Neural cell (in vitro differentiated cells): ENCODE results near the gene C7. TPM values are rescaled to one million over a fixed set of nuclear protein-coding genes. Genes with fewer than 3 reads are reported as not detected.

ENCODE experiments used
- H2AFZ ChIP-seq: fragments of 200-600, 300-800 bp; sonication (generic), shearing (Covaris generic); 2 replicates; pipeline ENCODE4 v1.6.0; 2014; ENCODE audit warnings: low read depth, mild to moderate bottlenecking, antibody characterized with exemption, low read length, moderate library complexity
- H3F3A ChIP-seq: fragments of 200-600 bp; shearing (Covaris generic); 2 replicates; pipeline ENCODE4 v1.6.1; 2016; ENCODE audit warnings: mild to moderate bottlenecking, moderate library complexity, mixed read lengths, antibody characterized with exemption, low read length; ENCODE audit not compliant: insufficient read depth, poor library complexity, severe bottlenecking
- H3K27ac ChIP-seq: fragments of 200-600, 300-800 bp; sonication (generic), shearing (Covaris generic); 2 replicates; pipeline ENCODE4 v1.5.1; 2014; ENCODE audit warnings: mild to moderate bottlenecking, low read length, moderate library complexity
- H3K27me3 ChIP-seq: fragments of 300-800, 200-600 bp; sonication (generic), shearing (Covaris generic); 2 replicates; pipeline ENCODE4 v1.6.0; 2014; ENCODE audit warnings: mild to moderate bottlenecking, low read depth, low read length, moderate library complexity; ENCODE audit not compliant: insufficient read depth
- H3K36me3 ChIP-seq: fragments of 300-800, 200-600 bp; sonication (generic), shearing (Covaris generic); 2 replicates; pipeline ENCODE4 v1.5.1; 2014; ENCODE audit warnings: mild to moderate bottlenecking, antibody characterized with exemption, low read length, moderate library complexity; ENCODE audit not compliant: insufficient read depth
- H3K4me2 ChIP-seq: fragments of 300-800, 200-600 bp; sonication (generic), shearing (Covaris generic); 2 replicates; pipeline ENCODE4 v1.6.0; 2014; ENCODE audit warnings: mild to moderate bottlenecking, low read length
- H3K4me3 ChIP-seq: fragments of 300-800, 200-600 bp; sonication (generic), shearing (Covaris generic); 2 replicates; pipeline ENCODE4 v1.5.1; 2014; ENCODE audit warnings: mild to moderate bottlenecking, low read length, moderate library complexity
- H3K79me2 ChIP-seq: fragments of 200-600 bp; shearing (Covaris generic); replicated peaks from 2 replicates; pipeline ENCODE4 v1.6.0; 2014; ENCODE audit warnings: mild to moderate bottlenecking, low read length, moderate library complexity; ENCODE audit not compliant: insufficient read depth
- H3K9ac ChIP-seq: fragments of 300-800, 200-600 bp; sonication (generic), shearing (Covaris generic); 2 replicates; pipeline ENCODE4 v1.6.1; 2016; ENCODE audit warnings: mild to moderate bottlenecking, low read length, mixed read lengths
- H3K9me2 ChIP-seq: fragments of 200-600 bp; shearing (Covaris generic); 2 replicates; pipeline ENCODE4 v1.6.1; 2016; ENCODE audit warnings: mild to moderate bottlenecking, low read length, mixed read lengths; ENCODE audit not compliant: insufficient read depth
- H3K9me3 ChIP-seq: fragments of 200-600, 300-800 bp; sonication (generic), shearing (Covaris generic); 2 replicates; pipeline ENCODE4 v1.6.1; 2016; ENCODE audit warnings: mild to moderate bottlenecking, mixed run types, low read length, moderate library complexity, mixed read lengths
- H4K20me1 ChIP-seq: fragments of 200-600 bp; shearing (Covaris generic); 2 replicates; pipeline ENCODE4 v1.6.1; 2016; ENCODE audit warnings: mild to moderate bottlenecking, mixed run types; ENCODE audit not compliant: insufficient read depth
- CTCF ChIP-seq: fragments of 450-650 bp; IDR thresholded peaks from 2 replicates; pipeline ENCODE4 v1.5.1; 2014; ENCODE audit warnings: antibody characterized with exemption, mild to moderate bottlenecking, moderate library complexity; ENCODE audit not compliant: poor library complexity, severe bottlenecking
- EP300 ChIP-seq: fragments of 450-650 bp; conservative IDR thresholded peaks from 2 replicates; pipeline ENCODE4 v1.6.1; 2014; ENCODE audit warnings: antibody characterized with exemption, mild to moderate bottlenecking, moderate library complexity; ENCODE audit not compliant: poor library complexity, severe bottlenecking
- EZH2 ChIP-seq: fragments of 200-600, 300-800 bp; shearing (Covaris generic), sonication (generic); IDR thresholded peaks from 2 replicates; pipeline ENCODE4 v1.6.1; 2014; ENCODE audit warnings: antibody characterized with exemption, low read length, borderline replicate concordance, mild to moderate bottlenecking; ENCODE audit not compliant: insufficient read depth, poor library complexity, severe bottlenecking
- MXI1 ChIP-seq: fragments of 450-650 bp; conservative IDR thresholded peaks from 2 replicates; pipeline ENCODE4 v1.6.1; 2014; ENCODE audit warnings: antibody characterized with exemption, mild to moderate bottlenecking; ENCODE audit not compliant: poor library complexity, severe bottlenecking
- POLR2AphosphoS5 ChIP-seq: IDR thresholded peaks from 2 replicates; pipeline ENCODE4 v1.6.1; 2012
- RAD21 ChIP-seq: fragments of 450-650 bp; conservative IDR thresholded peaks from 2 replicates; pipeline ENCODE4 v1.6.1; 2014; ENCODE audit warnings: antibody characterized with exemption, mild to moderate bottlenecking, moderate library complexity
- REST ChIP-seq: IDR thresholded peaks from 2 replicates; pipeline ENCODE4 v1.6.1; 2012; ENCODE audit warnings: borderline replicate concordance
- SMC3 ChIP-seq: fragments of 450-650 bp; conservative IDR thresholded peaks from 2 replicates; pipeline ENCODE4 v1.6.1; 2014; ENCODE audit warnings: antibody characterized with exemption, mild to moderate bottlenecking, moderate library complexity; ENCODE audit not compliant: poor library complexity
- TAF1 ChIP-seq: IDR thresholded peaks from 2 replicates; pipeline ENCODE4 v1.6.1; 2012; ENCODE audit warnings: low read depth
- polyA plus RNA-seq: library from polyadenylated mRNA; depleted of rRNA; stranded (reverse); fragments of >200 nt; gene quantifications from 2 replicates; pipeline ENCODE4 v1.2.3, GENCODE V29; 2014

Gene C7
- polyA plus RNA-seq, 1 donor from 2014 or later, result not detected

DNA sequence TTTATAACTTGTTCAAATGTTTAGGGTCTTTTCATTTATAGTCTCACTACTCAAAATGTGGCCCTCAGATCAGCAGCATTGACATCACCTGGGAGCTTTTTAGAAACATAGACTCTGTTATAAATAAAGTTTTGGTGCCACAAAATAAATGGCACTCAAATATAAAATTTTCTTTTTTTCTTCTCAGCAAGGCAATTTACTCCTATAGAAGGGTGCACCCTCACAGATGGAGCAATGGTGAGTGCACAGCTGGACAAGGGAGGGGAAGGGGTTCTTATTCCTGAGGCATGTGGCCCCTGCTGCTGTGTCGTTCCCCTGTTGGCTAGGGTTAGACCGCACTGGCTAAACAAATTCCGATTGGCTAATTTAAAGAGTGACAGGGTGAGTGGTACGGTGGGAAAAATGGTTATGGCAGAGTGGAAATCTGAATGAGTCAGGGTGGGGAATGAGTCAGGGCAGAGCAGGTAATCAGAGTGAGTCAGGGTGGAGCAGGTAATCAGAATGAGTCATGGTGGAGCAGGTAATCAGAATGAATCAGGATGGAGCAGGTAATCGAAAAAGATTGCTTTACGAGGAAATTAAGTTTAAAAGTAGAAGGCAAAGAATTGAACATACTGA, 31.8 kb upstream of the C7 start:
- no peak for TF ChIP-seq SMC3
- TF ChIP-seq REST, result no peak
- Histone ChIP-seq H4K20me1 (no peaks in the 10 kb centered on the region), H2AFZ (no peak overlapping the region), H3K79me2 (no peaks in the 10 kb centered on the region), H3F3A (no peaks in the 10 kb centered on the region), H3K4me3 (no peak overlapping the region), H3K9me2 (no peaks in the 10 kb centered on the region), H3K9me3 (no peaks in the 10 kb centered on the region), H3K27me3 (no peaks in the 10 kb centered on the region), H3K27ac (no peak overlapping the region), H3K36me3 (no peaks in the 10 kb centered on the region), H3K9ac (no peak overlapping the region), H3K4me2 (no peak overlapping the region)

GRCh38 chr5:40879163-40879942, 29.9 kb upstream of the C7 start:
- no peak overlapping the region for H3K4me3 ChIP-seq
- TF ChIP-seq CTCF, result peak; percentile 74
- TF ChIP-seq SMC3, result peak; percentile 73
- peak; percentile 72 for TF ChIP-seq RAD21
- no peak for TF ChIP-seq TAF1
- no peaks in the 10 kb centered on the region for H3K9me2 ChIP-seq
- no peaks in the 10 kb centered on the region for H3F3A ChIP-seq
- no peaks in the 10 kb centered on the region for H3K9me3 ChIP-seq
- H3K27ac ChIP-seq, result no peak overlapping the region
- H3K27me3 ChIP-seq, result no peaks in the 10 kb centered on the region
- no peaks in the 10 kb centered on the region for H4K20me1 ChIP-seq
- H3K9ac ChIP-seq, result no peak overlapping the region
- no peak overlapping the region for H2AFZ ChIP-seq
- H3K4me2 ChIP-seq, result no peak overlapping the region
- no peaks in the 10 kb centered on the region for H3K36me3 ChIP-seq
- H3K79me2 ChIP-seq, result no peaks in the 10 kb centered on the region

- no peaks in the 10 kb centered on the region for H3K79me2 ChIP-seq
- no peaks in the 10 kb centered on the region for H3K9me3 ChIP-seq
- no peaks in the 10 kb centered on the region for H4K20me1 ChIP-seq
- H3K9ac ChIP-seq, result no peak overlapping the region
- no peaks in the 10 kb centered on the region for H3K9me2 ChIP-seq
- H3K4me3 ChIP-seq, result no peak overlapping the region
- no peak overlapping the region for H2AFZ ChIP-seq
- no peak overlapping the region for H3K4me2 ChIP-seq
- no peaks in the 10 kb centered on the region for H3K27me3 ChIP-seq
- no peak overlapping the region for H3K27ac ChIP-seq
- TF ChIP-seq RAD21 (no peak), EP300 (no peak), TAF1 (no peak), MXI1 (no peak), EZH2 (no peak), REST (no peak), SMC3 (no peak), CTCF (no peak), POLR2AphosphoS5 (no peak)
- no peaks in the 10 kb centered on the region for H3F3A ChIP-seq
- no peaks in the 10 kb centered on the region for H3K36me3 ChIP-seq
Observed at GRCh38 chr5:40882291-40882690, 27.0 kb upstream of the C7 start.
